HepG2 (cell line): Measurements from ENCODE around the gene LYST.

ENCODE experiments used
- TCF12 ChIP-seq, 2 experiments: fragments of 450-650 bp in 1 of 2; sonication (generic) in 1 of 2; formaldehyde crosslinking in 1 of 2; IDR thresholded peaks; 2 replicates each; pipeline versions ENCODE4 v1.6.1 to v1.8.0; 2017 to 2022; ENCODE audit warnings: antibody characterized with exemption in 1 of 2, mild to moderate bottlenecking in 1 of 2, missing genetic modification reagents in 1 of 2, moderate library complexity in 1 of 2
- ZC3H4 ChIP-seq: sonication (generic); formaldehyde crosslinking; IDR thresholded peaks from 2 replicates; pipeline ENCODE4 v1.4.0; 2020; ENCODE audit warnings: missing genetic modification reagents, borderline replicate concordance

- TF ChIP-seq ZC3H4 (CRISPR knock-in tag) (no peak), TCF12 (IDR thresholded peaks at IDR 0.05) (no peak), TCF12 (CRISPR knock-in tag; IDR thresholded peaks at IDR 0.05) (no peak)
These were observed 7.6 kb upstream of the LYST start for GRCh38 chr1:235874261-235874660.
